KMS-11 (cell line): ENCODE results near the gene PARD3B.

Source experiments
- H2AFZ ChIP-seq: fragments of 200-600 bp; sonication (generic); 2 replicates; pipeline ENCODE4 v1.6.1; 2016; ENCODE audit warnings: antibody characterized with exemption, mixed run types, low read depth
- H3K27ac ChIP-seq: fragments of 200-600 bp; sonication (generic); 2 replicates; pipeline ENCODE4 v1.6.1; 2016; ENCODE audit warnings: mild to moderate bottlenecking, mixed run types
- H3K27me3 ChIP-seq: fragments of 200-600 bp; sonication (generic); 2 replicates; pipeline ENCODE4 v1.6.1; 2017; ENCODE audit warnings: mild to moderate bottlenecking, low read depth, mixed run types, moderate library complexity; ENCODE audit not compliant: insufficient read depth
- H3K36me3 ChIP-seq: fragments of 200-600 bp; sonication (generic); 2 replicates; pipeline ENCODE4 v1.6.1; 2017; ENCODE audit warnings: mild to moderate bottlenecking, mixed run types; ENCODE audit not compliant: insufficient read depth
- H3K4me1 ChIP-seq: fragments of 200-600 bp; sonication (generic); 2 replicates; pipeline ENCODE4 v1.6.1; 2016; ENCODE audit warnings: mild to moderate bottlenecking, low read depth, mixed run types; ENCODE audit not compliant: poor library complexity, severe bottlenecking
- H3K4me2 ChIP-seq: fragments of 200-600 bp; sonication (generic); 2 replicates; pipeline ENCODE4 v1.7.0; 2016; ENCODE audit warnings: mild to moderate bottlenecking, mixed run types
- H3K4me3 ChIP-seq: fragments of 200-600 bp; sonication (generic); IDR thresholded peaks from 2 replicates; pipeline ENCODE4 v1.6.1; 2017; ENCODE audit warnings: low read depth, low read length, mixed read lengths; ENCODE audit not compliant: insufficient read depth
- H3K79me2 ChIP-seq: fragments of 200-600 bp; sonication (generic); 2 replicates; pipeline ENCODE4 v1.6.1; 2016; ENCODE audit warnings: low read depth, mixed run types; ENCODE audit not compliant: insufficient read depth
- H3K9ac ChIP-seq: fragments of 200-600 bp; sonication (generic); 2 replicates; pipeline ENCODE4 v1.6.1; 2016; ENCODE audit warnings: mild to moderate bottlenecking, mixed run types
- H4K20me1 ChIP-seq: fragments of 200-600 bp; sonication (generic); 2 replicates; pipeline ENCODE4 v1.6.1; 2016; ENCODE audit warnings: mild to moderate bottlenecking, mixed run types; ENCODE audit not compliant: insufficient read depth
- TF ChIP-seq, protein P1 (sequence below): fragments of 200-600 bp; sonication (generic); conservative IDR thresholded peaks from 2 replicates; pipeline ENCODE4 v1.6.1; 2017; ENCODE audit warnings: low read depth, mild to moderate bottlenecking, antibody characterized with exemption, low read length, moderate library complexity, mixed read lengths

Gene PARD3B

DNA sequence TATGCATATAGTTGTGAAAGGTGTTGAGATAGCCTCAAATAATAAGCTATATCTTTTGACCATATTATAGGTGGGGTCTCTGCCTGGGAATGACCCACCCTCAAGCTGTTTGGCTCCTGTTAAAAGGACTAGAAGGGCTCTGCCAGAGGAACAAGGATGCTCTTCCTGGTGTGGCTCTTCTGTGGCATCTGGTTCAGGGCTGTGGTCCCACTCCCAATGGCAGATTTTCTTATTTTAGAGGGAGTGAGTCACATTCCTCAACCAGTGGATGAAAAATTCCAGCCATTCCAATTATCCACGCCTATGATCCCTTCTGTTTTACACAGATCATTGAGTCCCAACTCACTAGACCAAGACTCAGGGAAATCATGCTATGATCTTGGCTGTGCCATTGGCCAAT lies 119.9 kb downstream of the PARD3B start:
- no peak overlapping the region for H3K4me3 ChIP-seq
- H2AFZ ChIP-seq = no peak overlapping the region
- H3K36me3 ChIP-seq = no peaks in the 10 kb centered on the region
- H3K27ac ChIP-seq = no peak overlapping the region
- TF ChIP-seq, protein P1, sequence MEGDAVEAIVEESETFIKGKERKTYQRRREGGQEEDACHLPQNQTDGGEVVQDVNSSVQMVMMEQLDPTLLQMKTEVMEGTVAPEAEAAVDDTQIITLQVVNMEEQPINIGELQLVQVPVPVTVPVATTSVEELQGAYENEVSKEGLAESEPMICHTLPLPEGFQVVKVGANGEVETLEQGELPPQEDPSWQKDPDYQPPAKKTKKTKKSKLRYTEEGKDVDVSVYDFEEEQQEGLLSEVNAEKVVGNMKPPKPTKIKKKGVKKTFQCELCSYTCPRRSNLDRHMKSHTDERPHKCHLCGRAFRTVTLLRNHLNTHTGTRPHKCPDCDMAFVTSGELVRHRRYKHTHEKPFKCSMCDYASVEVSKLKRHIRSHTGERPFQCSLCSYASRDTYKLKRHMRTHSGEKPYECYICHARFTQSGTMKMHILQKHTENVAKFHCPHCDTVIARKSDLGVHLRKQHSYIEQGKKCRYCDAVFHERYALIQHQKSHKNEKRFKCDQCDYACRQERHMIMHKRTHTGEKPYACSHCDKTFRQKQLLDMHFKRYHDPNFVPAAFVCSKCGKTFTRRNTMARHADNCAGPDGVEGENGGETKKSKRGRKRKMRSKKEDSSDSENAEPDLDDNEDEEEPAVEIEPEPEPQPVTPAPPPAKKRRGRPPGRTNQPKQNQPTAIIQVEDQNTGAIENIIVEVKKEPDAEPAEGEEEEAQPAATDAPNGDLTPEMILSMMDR = no peak
- no peak overlapping the region for H3K4me2 ChIP-seq
- no peaks in the 10 kb centered on the region for H3K79me2 ChIP-seq
- no peaks in the 10 kb centered on the region for H3K4me1 ChIP-seq
- H3K9ac ChIP-seq = no peak overlapping the region
- H4K20me1 ChIP-seq = no peaks in the 10 kb centered on the region
- H3K27me3 ChIP-seq = no peaks in the 10 kb centered on the region

- Histone ChIP-seq H3K4me1 (no peaks in the 10 kb centered on the region), H3K9ac (no peak overlapping the region), H3K79me2 (no peaks in the 10 kb centered on the region), H3K4me3 (no peak overlapping the region), H3K36me3 (no peaks in the 10 kb centered on the region), H3K27me3 (no peaks in the 10 kb centered on the region), H3K27ac (no peak overlapping the region), H3K4me2 (no peak overlapping the region), H2AFZ (no peak overlapping the region), H4K20me1 (no peaks in the 10 kb centered on the region)
- TF ChIP-seq, protein P1 = no peak
Observed at GRCh38 chr2:204665771-204666170, 120.5 kb downstream of the PARD3B start.

DNA sequence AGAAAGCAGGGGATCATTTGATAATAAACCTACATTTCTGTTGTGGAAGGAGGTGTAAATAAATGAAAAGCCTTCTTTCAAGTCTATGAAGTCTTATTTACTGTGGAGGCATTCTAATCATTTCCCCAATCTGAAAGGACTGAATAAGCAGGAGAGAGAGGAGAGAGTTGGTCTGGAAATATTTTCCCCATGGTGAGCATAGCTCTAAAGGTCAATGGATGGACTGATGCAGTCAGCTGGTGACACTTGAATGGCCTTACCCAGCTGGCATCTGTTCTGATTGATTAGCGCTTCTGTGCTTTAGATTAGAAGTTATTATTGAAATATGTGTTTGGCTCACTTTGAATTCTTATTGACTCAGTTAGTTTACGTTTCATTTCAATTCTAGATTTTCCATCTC lies 122.7 kb downstream of the PARD3B start:
- H3K27ac ChIP-seq = no peak overlapping the region
- H3K27me3 ChIP-seq = no peaks in the 10 kb centered on the region
- no peak overlapping the region for H2AFZ ChIP-seq
- no peak overlapping the region for H3K4me2 ChIP-seq
- H3K4me3 ChIP-seq = no peak overlapping the region
- TF ChIP-seq, protein P1 = no peak
- H3K36me3 ChIP-seq = no peaks in the 10 kb centered on the region
- no peaks in the 10 kb centered on the region for H4K20me1 ChIP-seq
- H3K9ac ChIP-seq = no peak overlapping the region
- no peaks in the 10 kb centered on the region for H3K4me1 ChIP-seq
- H3K79me2 ChIP-seq = no peaks in the 10 kb centered on the region

GRCh38 chr2:204669382-204669781 lies 124.1 kb downstream of the PARD3B start:
- Histone ChIP-seq H3K4me1 (no peaks in the 10 kb centered on the region), H3K27me3 (no peaks in the 10 kb centered on the region), H3K79me2 (no peaks in the 10 kb centered on the region), H2AFZ (no peak overlapping the region), H3K9ac (no peak overlapping the region), H3K4me2 (no peak overlapping the region), H3K27ac (no peak overlapping the region), H4K20me1 (no peaks in the 10 kb centered on the region), H3K36me3 (no peaks in the 10 kb centered on the region), H3K4me3 (no peak overlapping the region)
- TF ChIP-seq, protein P1 = no peak
